HG03565 (cell line): ENCODE results near the gene FRG2B.
"Not testable (repeated sequence)": the region's sequence is repeated elsewhere in the genome, so short reads cannot be mapped to it uniquely, and the experiment has no call there.

ENCODE experiments used
- ATAC-seq: cut with Tn5 transposase; IDR thresholded peaks from one replicate; pipeline ENCODE4 v1.9.1; 2021; ENCODE audit warnings: mild to moderate bottlenecking, moderate library complexity; ENCODE audit not compliant: unreplicated experiment

The FRG2B gene

GRCh38 chr10:133600657-133601056 is 25.9 kb downstream of the FRG2B start:
- no peak for ATAC-seq

DNA sequence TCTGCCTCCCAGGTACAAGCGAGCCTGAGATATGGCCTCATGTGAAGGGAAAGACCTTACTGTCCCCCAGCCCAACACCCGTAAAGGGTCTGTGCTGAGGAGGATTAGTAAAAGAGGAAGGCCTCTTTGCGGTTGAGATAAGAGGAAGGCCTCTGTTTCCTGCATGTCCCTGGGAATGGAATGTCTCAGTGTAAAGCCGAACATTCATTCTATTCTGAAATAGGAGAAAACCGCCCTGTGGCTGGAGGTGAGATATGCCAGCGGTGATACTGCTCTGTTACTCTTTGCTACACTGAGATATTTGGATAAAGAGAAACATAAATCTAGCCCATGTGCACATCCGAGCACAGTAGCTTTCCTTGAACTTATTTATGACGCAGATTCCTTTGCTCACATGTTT is 26.7 kb downstream of the FRG2B start:
- ATAC-seq: not testable (repeated sequence)

- no peak for ATAC-seq
These were observed 33.9 kb downstream of the FRG2B start for GRCh38 chr10:133592716-133593115.

DNA sequence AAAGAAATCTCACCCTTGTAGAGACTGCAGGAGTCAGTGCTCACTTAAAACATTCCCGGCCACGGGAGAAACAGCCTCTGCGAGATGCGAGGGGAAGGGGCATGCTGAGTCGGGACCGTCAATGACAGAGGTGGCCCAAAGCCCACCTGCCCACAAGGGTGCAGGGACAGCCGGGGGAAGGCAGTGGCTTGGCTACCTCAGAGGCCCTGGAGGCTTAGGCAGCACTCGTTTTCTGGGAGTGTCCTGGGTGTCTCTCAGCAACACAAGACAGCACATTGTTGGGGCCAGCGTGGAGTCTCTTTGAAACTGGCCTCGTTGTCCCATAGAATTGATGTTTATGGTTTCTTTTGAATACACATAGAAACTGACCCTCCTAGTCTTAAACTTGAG is 35.6 kb downstream of the FRG2B start:
- ATAC-seq: no peak

DNA sequence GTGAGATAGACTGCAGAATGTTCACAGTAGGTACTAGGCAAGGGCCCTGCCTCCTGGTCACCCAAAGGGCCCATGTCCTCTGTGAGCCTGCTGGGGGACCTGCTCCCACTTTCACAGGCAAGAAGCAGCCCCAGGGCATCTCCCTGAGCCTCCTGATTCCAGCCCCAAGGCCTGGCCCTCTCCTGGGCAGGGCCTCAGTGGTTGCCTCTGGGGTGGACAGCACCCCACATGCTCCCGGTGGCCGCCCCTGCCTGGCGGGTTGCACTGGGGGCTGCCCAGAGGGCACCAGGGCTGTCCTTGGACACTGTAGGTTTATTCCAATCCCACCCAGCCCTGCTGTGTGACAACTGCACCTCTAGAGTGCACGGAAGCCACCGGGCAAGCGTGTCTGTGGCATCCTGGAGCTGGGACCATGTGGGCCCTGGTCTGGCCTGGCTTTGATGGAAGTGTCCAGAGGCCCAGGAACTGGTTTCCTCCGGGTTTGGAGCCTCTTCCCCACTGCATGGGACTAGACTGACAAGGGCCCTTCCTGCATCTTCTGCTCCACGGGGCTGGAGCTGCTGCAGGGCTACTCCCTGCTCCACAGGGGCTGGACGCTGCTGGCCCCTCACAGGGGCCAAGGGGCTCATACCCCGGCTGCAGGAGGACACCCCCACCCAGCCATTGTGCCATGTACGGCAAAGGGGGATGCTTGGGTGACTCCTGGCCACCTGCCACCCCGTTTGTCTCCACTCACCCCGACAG is 36.2 kb downstream of the FRG2B start:
- no peak for ATAC-seq

- ATAC-seq: not testable (repeated sequence)
These were observed 49.6 kb downstream of the FRG2B start for GRCh38 chr10:133577037-133577436.
